H9 (cell line): ENCODE data around the gene VPS51. TPM values are rescaled to one million over a fixed set of nuclear protein-coding genes. Genes with fewer than 3 reads are reported as not detected.

Experiments
- DNase-seq: peaks from one replicate; pipeline ENCODE4 v3.0.0-alpha.2; 2017
- H2AFZ ChIP-seq: one replicate; pipeline ENCODE4 v1.6.1; 2013; ENCODE audit warnings: mild to moderate bottlenecking, low read length, control low read depth, moderate library complexity
- H2AK5ac ChIP-seq: 2 replicates; pipeline ENCODE4 v1.6.1; 2013; ENCODE audit warnings: low read length, control low read depth, mixed read lengths; ENCODE audit not compliant: insufficient read length
- H2BK120ac ChIP-seq: one replicate; pipeline ENCODE4 v1.6.1; 2013; ENCODE audit warnings: low read depth, mild to moderate bottlenecking, low read length, control low read depth, inconsistent platforms; ENCODE audit not compliant: poor library complexity, severe bottlenecking
- H2BK12ac ChIP-seq: 2 replicates; pipeline ENCODE4 v1.6.1; 2013; ENCODE audit warnings: low read length, control low read depth, mixed read lengths, low read depth; ENCODE audit not compliant: insufficient read length
- H2BK15ac ChIP-seq: 2 replicates; pipeline ENCODE4 v1.6.1; 2013; ENCODE audit warnings: low read depth, low read length, control low read depth
- H2BK20ac ChIP-seq: one replicate; pipeline ENCODE4 v1.6.1; 2013; ENCODE audit warnings: low read depth, mild to moderate bottlenecking, low read length, control low read depth, inconsistent platforms; ENCODE audit not compliant: poor library complexity, severe bottlenecking
- H2BK5ac ChIP-seq: 2 replicates; pipeline ENCODE4 v1.6.1; 2013; ENCODE audit warnings: low read length, control low read depth, mixed read lengths; ENCODE audit not compliant: insufficient read length
- H3K14ac ChIP-seq: 2 replicates; pipeline ENCODE4 v1.6.1; 2013; ENCODE audit warnings: low read length, control low read depth; ENCODE audit not compliant: insufficient read depth
- H3K18ac ChIP-seq: 2 replicates; pipeline ENCODE4 v1.6.1; 2013; ENCODE audit warnings: low read depth, mild to moderate bottlenecking, mixed read lengths, low read length, control low read depth; ENCODE audit not compliant: insufficient read length
- H3K23ac ChIP-seq: 2 replicates; pipeline ENCODE4 v1.6.1; 2013; ENCODE audit warnings: low read length, control low read depth, mixed read lengths, low read depth; ENCODE audit not compliant: insufficient read length
- H3K23me2 ChIP-seq: 2 replicates; pipeline ENCODE4 v1.6.1; 2013; ENCODE audit warnings: low read depth, mild to moderate bottlenecking, mixed read lengths, low read length, control low read depth; ENCODE audit not compliant: insufficient read length, poor library complexity, severe bottlenecking
- H3K27ac ChIP-seq: 2 replicates; pipeline ENCODE4 v1.5.1; 2013; ENCODE audit warnings: low read length, control low read depth, mixed read lengths, low read depth; ENCODE audit not compliant: insufficient read length
- H3K27me3 ChIP-seq: 2 replicates; pipeline ENCODE4 v1.6.1; 2013; ENCODE audit warnings: low read length, control low read depth, inconsistent platforms; ENCODE audit not compliant: insufficient read depth
- H3K4ac ChIP-seq: 2 replicates; pipeline ENCODE4 v1.6.1; 2013; ENCODE audit warnings: low read depth, mild to moderate bottlenecking, control low read depth, inconsistent platforms, low read length, moderate library complexity
- H3K4me1 ChIP-seq: 2 replicates; pipeline ENCODE4 v1.6.1; 2013; ENCODE audit warnings: low read length, control low read depth, inconsistent platforms; ENCODE audit not compliant: insufficient read depth
- H3K4me2 ChIP-seq: 2 replicates; pipeline ENCODE4 v1.6.1; 2013; ENCODE audit warnings: low read length, control low read depth, mixed read lengths; ENCODE audit not compliant: insufficient read length, insufficient read depth
- H3K56ac ChIP-seq: 2 replicates; pipeline ENCODE4 v1.6.1; 2013; ENCODE audit warnings: low read depth, mild to moderate bottlenecking, mixed read lengths, low read length, control low read depth; ENCODE audit not compliant: insufficient read length
- H3K79me1 ChIP-seq: 2 replicates; pipeline ENCODE4 v1.6.1; 2013; ENCODE audit warnings: low read depth, mild to moderate bottlenecking, moderate library complexity, low read length, control low read depth, inconsistent platforms; ENCODE audit not compliant: insufficient read depth, poor library complexity, severe bottlenecking
- H3K79me2 ChIP-seq: 2 replicates; pipeline ENCODE4 v1.6.1; 2013; ENCODE audit warnings: low read length, control low read depth, inconsistent platforms; ENCODE audit not compliant: insufficient read depth
- H3K9ac ChIP-seq: 2 replicates; pipeline ENCODE4 v1.6.1; 2013; ENCODE audit warnings: low read length, control low read depth, mixed read lengths; ENCODE audit not compliant: insufficient read length; ENCODE audit errors: extremely low read depth
- H3K9me3 ChIP-seq: one replicate; pipeline ENCODE4 v1.6.1; 2013; ENCODE audit warnings: low read depth, low read length, inconsistent platforms; ENCODE audit not compliant: control insufficient read depth
- H3T11ph ChIP-seq: one replicate; pipeline ENCODE4 v1.6.1; 2013; ENCODE audit warnings: mild to moderate bottlenecking, low read length, control low read depth, inconsistent platforms
- H4K20me1 ChIP-seq: one replicate; pipeline ENCODE4 v1.6.1; 2013; ENCODE audit not compliant: control insufficient read depth, insufficient read length, insufficient read depth
- H4K5ac ChIP-seq: 2 replicates; pipeline ENCODE4 v1.6.1; 2013; ENCODE audit warnings: low read depth, mild to moderate bottlenecking, mixed read lengths, low read length, control low read depth; ENCODE audit not compliant: insufficient read length
- H4K8ac ChIP-seq: replicated peaks from 2 replicates; pipeline ENCODE4 v1.6.1; 2013; ENCODE audit warnings: low read length, control low read depth, mixed read lengths, low read depth; ENCODE audit not compliant: insufficient read length
- H4K91ac ChIP-seq: 2 replicates; pipeline ENCODE4 v1.6.1; 2013; ENCODE audit warnings: low read depth, mild to moderate bottlenecking, moderate library complexity, mixed read lengths, low read length, control low read depth; ENCODE audit not compliant: insufficient read length
- H3K27ac Mint-ChIP-seq, 3 experiments: 2 replicates in 2 of 3; 3 replicates in 1 of 3; pipeline ENCODE4 v1.8.0; 2020 to 2021; ENCODE audit warnings: mixed read lengths in 3 of 3, mild to moderate bottlenecking in 1 of 3, moderate library complexity in 1 of 3
- H3K27me3 Mint-ChIP-seq: 2 replicates; pipeline ENCODE4 v1.8.0; 2021; ENCODE audit warnings: low read depth, mild to moderate bottlenecking, moderate library complexity, mixed read lengths
- H3K36me3 Mint-ChIP-seq, 3 experiments: 2 replicates in 2 of 3; 3 replicates in 1 of 3; pipeline ENCODE4 v1.8.0; 2020 to 2021; ENCODE audit warnings: low read depth in 3 of 3, mixed read lengths in 3 of 3; ENCODE audit not compliant: insufficient read depth in 1 of 3
- H3K4me1 Mint-ChIP-seq, 2 experiments: 2 replicates each; pipeline ENCODE4 v1.8.0; 2020; ENCODE audit warnings: mixed read lengths in 2 of 2
- H3K4me3 Mint-ChIP-seq, 2 experiments: 2 replicates in 1 of 2; 3 replicates in 1 of 2; pipeline ENCODE4 v1.8.0; 2020 to 2021; ENCODE audit warnings: mild to moderate bottlenecking in 2 of 2, mixed read lengths in 2 of 2, moderate library complexity in 1 of 2
- H3K9me3 Mint-ChIP-seq, 2 experiments: 2 replicates in 1 of 2; 3 replicates in 1 of 2; pipeline ENCODE4 v1.8.0; 2020; ENCODE audit warnings: mild to moderate bottlenecking in 2 of 2, mixed read lengths in 2 of 2, moderate library complexity in 1 of 2
- CTCF ChIP-seq: fragments of 200-600 bp; sonication (generic); conservative IDR thresholded peaks from 3 replicates; pipeline ENCODE4 v1.8.0; 2021; ENCODE audit warnings: antibody characterized with exemption, mild to moderate bottlenecking
- WGBS: extraction: QIAGEN DNeasy Blood & Tissue Kit; methylation state at CpG from one replicate; pipeline ENCODE4 v1.1.7; 2013; ENCODE audit warnings: missing lambda C conversion rate, low lambda C conversion rate, mixed read lengths; ENCODE audit not compliant: insufficient read length; ENCODE audit errors: extremely low coverage; 5-methylcytosine and 5-hydroxymethylcytosine counted together
- total RNA-seq: library from RNA; stranded (reverse); gene quantifications from 2 replicates; pipeline ENCODE4 v1.2.1, GENCODE V29; 2021

The VPS51 gene
- total RNA-seq, 1 experiment from 2014 or later: 94.7 TPM

- H4K8ac ChIP-seq: no peak overlapping the region
- Mint-ChIP-seq H3K4me3 (no peak overlapping the region), H3K4me1 (peaks cover 14 to 16% of the 10 kb centered on the region in 2 experiments), H3K27ac (no peak overlapping the region; a peak in 1 of 7 replicates), H3K9me3 (no peaks in the 10 kb centered on the region; a peak in 1 of 5 replicates), H3K27me3 (no peaks in the 10 kb centered on the region), H3K36me3 (peaks cover 10 to 47% (median 45%) of the 10 kb centered on the region in 3 experiments)
- no peak overlapping the region for H3K56ac ChIP-seq
- peaks cover 12% of the 10 kb centered on the region for H3K23me2 ChIP-seq
- H2BK120ac ChIP-seq: no peak overlapping the region
- H3K79me2 ChIP-seq: peaks cover 8% of the 10 kb centered on the region; the same call in 1 of the 2 replicates
- no peak overlapping the region for H3K27ac ChIP-seq
- H3K9me3 ChIP-seq: no peaks in the 10 kb centered on the region
- peaks cover 3% of the 10 kb centered on the region for H4K20me1 ChIP-seq
- H2BK20ac ChIP-seq: no peak overlapping the region
- H3K23ac ChIP-seq: no peak overlapping the region
- no peak overlapping the region for H2BK15ac ChIP-seq
- H2BK5ac ChIP-seq: no peak overlapping the region
- H4K5ac ChIP-seq: no peak overlapping the region
- H3K79me1 ChIP-seq: no peaks in the 10 kb centered on the region
- H3K14ac ChIP-seq: no peak overlapping the region
- H2AK5ac ChIP-seq: no peak overlapping the region
- no peak overlapping the region for H3K9ac ChIP-seq
- no peak overlapping the region for H2BK12ac ChIP-seq
- H3K4ac ChIP-seq: no peak overlapping the region
- H4K91ac ChIP-seq: no peak overlapping the region
- H3K4me1 ChIP-seq: no peaks in the 10 kb centered on the region
- DNase-seq: no peak
- H2AFZ ChIP-seq: no peak overlapping the region
- no CpG with 5 or more reads among the region's 11 CpGs for WGBS
- no peak overlapping the region for H3K18ac ChIP-seq
- no peak overlapping the region for H3K4me2 ChIP-seq
- no peak overlapping the region for H3T11ph ChIP-seq
- TF ChIP-seq CTCF: no peak
- H3K27me3 ChIP-seq: no peaks in the 10 kb centered on the region
These were observed 8.8 kb upstream of the VPS51 start for GRCh38 chr11:65087216-65087615.
